ENCODE results near the gene GINS1. TPM values are rescaled to one million over a fixed set of nuclear protein-coding genes. Genes with fewer than 3 reads are reported as not detected.

The GINS1 gene
- total RNA-seq, result 10 to 100 TPM; 25.5 to 27.7 TPM

DNA sequence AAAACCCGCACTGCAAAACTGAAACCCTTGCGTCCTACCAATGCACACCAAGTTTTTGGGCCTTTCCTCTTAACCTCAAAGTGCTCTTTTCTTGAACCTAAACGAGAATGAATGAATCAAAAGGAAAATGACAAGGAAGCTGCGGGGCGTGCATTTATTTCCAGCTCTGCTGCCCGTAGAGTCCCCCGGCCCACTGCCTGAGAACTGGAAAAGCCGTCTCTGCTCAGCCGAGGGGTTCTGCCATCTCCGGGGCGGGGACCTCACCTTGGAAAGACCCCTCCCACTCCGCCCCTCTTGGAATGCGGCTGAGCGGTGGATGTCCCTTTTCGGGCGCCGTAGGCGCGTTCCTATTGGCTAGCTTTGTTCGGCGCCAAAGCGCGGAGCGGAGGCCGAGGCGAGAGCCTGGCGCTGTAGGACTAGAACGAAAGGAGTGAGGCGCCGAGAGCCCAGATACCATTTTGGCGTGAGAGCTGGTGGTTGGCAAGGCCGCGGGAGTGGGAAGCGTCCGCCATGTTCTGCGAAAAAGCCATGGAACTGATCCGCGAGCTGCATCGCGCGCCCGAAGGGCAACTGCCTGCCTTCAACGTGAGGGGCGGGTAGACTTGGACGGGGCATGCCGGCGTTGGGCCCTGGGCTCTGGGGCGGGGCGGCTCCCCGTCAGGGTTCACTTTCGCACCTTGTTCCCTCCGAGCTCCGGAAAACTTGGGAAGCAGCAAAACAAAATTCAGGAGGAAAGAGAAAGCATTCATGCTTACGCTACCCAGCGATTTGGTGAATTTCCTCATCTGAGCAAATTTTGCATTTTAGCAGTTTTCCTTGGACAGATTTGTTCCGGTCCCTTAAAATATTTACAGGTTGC is at the start of gene GINS1:
Gene GINS1 (plus strand): TSS at position 363 of the 859 bp plus-strand sequence. CDS start 148 bp downstream, at position 511.
- peaks cover 15% of the 10 kb centered on the region for H3K9me3 Mint-ChIP-seq
- no peaks in the 10 kb centered on the region for H3K27me3 Mint-ChIP-seq (ENCODE audit: low read depth)
- intact Hi-C loops (cut with micrococcal nuclease), result loop anchor here (1.0 to 10.0 kb wide), 10 partner anchors 16 to 1373 kb away; partner anchors contain the start of genes ACSS1, APMAP, CST7 and NANP
- H3K4me3 Mint-ChIP-seq, result peak within 1 kb of the TSS; percentile 92
- peaks cover 17% of the 10 kb centered on the region for H3K4me1 Mint-ChIP-seq (ENCODE audit: low read depth)
- CTCF ChIA-PET, result interaction anchor here (0.6 to 1.9 kb wide), 11 partner anchors 9 to 1329 kb away, joined by 3 to 11 read pairs (median 3); no protein-coding TSS in a partner anchor
- DNase-seq, result peak; percentile 92
- H3K27ac Mint-ChIP-seq, result peak within 1 kb of the TSS; percentile 91
- peaks cover 17% of the 10 kb centered on the region for H3K36me3 Mint-ChIP-seq (ENCODE audit: low read depth)

- Mint-ChIP-seq H3K4me3 (no peak overlapping the region), H3K9me3 (no peaks in the 10 kb centered on the region), H3K36me3 (ENCODE audit: low read depth) (peaks cover 3% of the 10 kb centered on the region), H3K27ac (no peak overlapping the region), H3K27me3 (ENCODE audit: low read depth) (no peaks in the 10 kb centered on the region), H3K4me1 (ENCODE audit: low read depth) (peaks cover 11% of the 10 kb centered on the region)
- intact Hi-C loops (cut with micrococcal nuclease), result no loop called here
- CTCF ChIA-PET, result no interaction called here
- DNase-seq, result no peak
Measured at GRCh38 chr20:25360631-25361286, 46.7 kb upstream of the GINS1 start.

DNA sequence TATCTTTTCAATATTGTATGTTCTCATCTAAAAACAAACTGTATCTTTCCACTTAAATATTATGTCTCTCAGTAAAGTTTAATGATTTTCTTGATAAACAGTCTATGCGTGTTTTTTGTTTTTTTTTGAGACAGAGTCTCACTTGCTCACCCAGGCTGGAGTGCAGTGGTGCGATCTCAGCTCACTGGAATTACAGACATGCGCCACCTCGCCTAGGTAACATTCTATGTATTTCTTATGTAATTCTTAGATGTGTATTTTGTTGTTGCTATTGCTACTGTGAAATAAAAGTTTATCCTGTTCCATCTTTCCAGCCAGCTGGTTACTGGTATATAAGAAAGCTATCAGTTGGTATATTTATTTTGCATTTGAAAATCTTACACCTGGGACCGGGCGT is 46.2 kb upstream of the GINS1 start:
- CTCF ChIA-PET, result no interaction called here
- no peak for DNase-seq
- Mint-ChIP-seq H3K27me3 (ENCODE audit: low read depth) (no peaks in the 10 kb centered on the region), H3K27ac (no peak overlapping the region), H3K4me1 (ENCODE audit: low read depth) (peaks cover 8% of the 10 kb centered on the region), H3K36me3 (ENCODE audit: low read depth) (peaks cover 3% of the 10 kb centered on the region), H3K9me3 (no peaks in the 10 kb centered on the region), H3K4me3 (no peak overlapping the region)
- intact Hi-C loops (cut with micrococcal nuclease), result no loop called here

DNA sequence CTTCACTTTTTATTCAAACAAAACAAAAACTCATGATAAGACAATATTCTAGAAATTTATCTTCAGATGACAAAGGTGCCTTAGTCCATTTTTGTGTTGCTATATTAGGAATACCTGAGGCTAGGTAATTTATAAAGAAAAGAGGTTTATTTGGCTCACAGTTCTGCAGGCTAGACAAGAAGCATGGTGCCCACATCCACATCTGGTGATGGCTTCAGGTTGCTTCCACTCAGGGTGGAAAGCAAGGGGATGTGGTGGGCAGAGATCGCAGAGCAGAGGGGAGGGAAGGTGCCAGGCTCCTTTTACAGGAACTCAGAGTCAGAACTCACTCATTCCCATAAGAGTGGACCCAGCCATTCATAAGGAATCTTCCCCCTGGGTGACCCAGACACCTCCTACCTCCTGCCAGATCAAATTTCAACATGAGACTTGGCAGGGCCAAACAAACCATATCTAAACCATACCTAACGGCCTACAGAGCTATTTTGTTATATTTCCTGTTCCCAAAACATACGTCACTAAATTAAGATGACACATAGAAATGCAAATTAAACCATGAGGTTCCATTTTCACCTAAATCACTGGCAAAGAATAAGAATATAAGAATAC is 43.2 kb upstream of the GINS1 start:
- Mint-ChIP-seq H3K27me3 (ENCODE audit: low read depth) (no peaks in the 10 kb centered on the region), H3K27ac (no peak overlapping the region), H3K4me1 (ENCODE audit: low read depth) (no peaks in the 10 kb centered on the region), H3K4me3 (no peak overlapping the region), H3K36me3 (ENCODE audit: low read depth) (peaks cover 10% of the 10 kb centered on the region), H3K9me3 (no peaks in the 10 kb centered on the region)
- CTCF ChIA-PET, result no interaction called here
- DNase-seq, result no peak
- intact Hi-C loops (cut with micrococcal nuclease), result no loop called here

GRCh38 chr20:25364879-25365699 is 42.4 kb upstream of the GINS1 start:
- CTCF ChIA-PET, result no interaction called here
- no peaks in the 10 kb centered on the region for H3K4me1 Mint-ChIP-seq (ENCODE audit: low read depth)
- no peaks in the 10 kb centered on the region for H3K27me3 Mint-ChIP-seq (ENCODE audit: low read depth)
- intact Hi-C loops (cut with micrococcal nuclease), result no loop called here
- H3K9me3 Mint-ChIP-seq, result no peaks in the 10 kb centered on the region
- H3K36me3 Mint-ChIP-seq (ENCODE audit: low read depth), result peaks cover 10% of the 10 kb centered on the region
- no peak for DNase-seq
- H3K4me3 Mint-ChIP-seq, result no peak overlapping the region
- no peak overlapping the region for H3K27ac Mint-ChIP-seq

DNA sequence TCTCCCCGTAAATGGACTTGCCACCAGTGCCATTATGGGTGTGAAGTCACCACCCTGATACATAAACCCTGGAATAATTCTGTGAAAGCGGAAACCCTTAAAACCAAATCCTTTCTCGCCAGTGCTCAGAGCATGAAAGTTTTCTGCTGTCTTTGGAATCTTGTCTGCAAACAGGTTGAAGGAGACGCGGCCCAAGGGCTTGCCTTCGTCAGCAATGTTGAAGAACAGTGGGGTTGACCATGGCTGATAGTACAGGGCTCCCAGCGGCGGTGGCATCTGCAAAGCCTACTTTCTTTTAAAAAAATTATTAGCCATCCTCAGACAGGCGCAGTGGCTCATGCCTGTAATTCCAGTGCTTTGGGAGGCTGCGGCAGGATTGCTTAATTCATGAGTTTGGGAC is 38.9 kb upstream of the GINS1 start:
- Mint-ChIP-seq H3K27ac (no peak overlapping the region), H3K4me1 (ENCODE audit: low read depth) (peaks cover 6% of the 10 kb centered on the region), H3K27me3 (ENCODE audit: low read depth) (no peaks in the 10 kb centered on the region)

GRCh38 chr20:25368976-25369375 is 38.5 kb upstream of the GINS1 start:
- Mint-ChIP-seq H3K27ac (no peak overlapping the region), H3K9me3 (no peaks in the 10 kb centered on the region), H3K27me3 (ENCODE audit: low read depth) (no peaks in the 10 kb centered on the region), H3K4me3 (no peak overlapping the region), H3K4me1 (ENCODE audit: low read depth) (peaks cover 6% of the 10 kb centered on the region), H3K36me3 (ENCODE audit: low read depth) (peaks cover 15% of the 10 kb centered on the region)
- CTCF ChIA-PET, result interaction anchor here (1.1 kb wide), 1 partner anchor 58 kb away, joined by 3 read pairs; no protein-coding TSS in a partner anchor
- no peak for DNase-seq
- intact Hi-C loops (cut with micrococcal nuclease), result no loop called here

More for the DNA sequence above, 38.9 kb upstream of the GINS1 start:
- intact Hi-C loops (cut with micrococcal nuclease), result no loop called here
- no peak for DNase-seq
- H3K9me3 Mint-ChIP-seq, result no peaks in the 10 kb centered on the region
- no peak overlapping the region for H3K4me3 Mint-ChIP-seq
- CTCF ChIA-PET, result no interaction called here
- H3K36me3 Mint-ChIP-seq (ENCODE audit: low read depth), result peaks cover 14% of the 10 kb centered on the region

GRCh38 chr20:25369529-25369928 is 37.9 kb upstream of the GINS1 start:
- Mint-ChIP-seq H3K27me3 (ENCODE audit: low read depth) (no peaks in the 10 kb centered on the region), H3K27ac (no peak overlapping the region), H3K9me3 (no peaks in the 10 kb centered on the region), H3K4me3 (no peak overlapping the region), H3K4me1 (ENCODE audit: low read depth) (peaks cover 6% of the 10 kb centered on the region), H3K36me3 (ENCODE audit: low read depth) (peaks cover 16% of the 10 kb centered on the region)
- CTCF ChIA-PET, result interaction anchor here (1.1 kb wide), 1 partner anchor 58 kb away, joined by 3 read pairs; no protein-coding TSS in a partner anchor
- no peak for DNase-seq
- intact Hi-C loops (cut with micrococcal nuclease), result no loop called here

- peaks cover 18% of the 10 kb centered on the region for H3K36me3 Mint-ChIP-seq (ENCODE audit: low read depth)
Measured at GRCh38 chr20:25369971-25370370, 37.5 kb upstream of the GINS1 start.

DNA sequence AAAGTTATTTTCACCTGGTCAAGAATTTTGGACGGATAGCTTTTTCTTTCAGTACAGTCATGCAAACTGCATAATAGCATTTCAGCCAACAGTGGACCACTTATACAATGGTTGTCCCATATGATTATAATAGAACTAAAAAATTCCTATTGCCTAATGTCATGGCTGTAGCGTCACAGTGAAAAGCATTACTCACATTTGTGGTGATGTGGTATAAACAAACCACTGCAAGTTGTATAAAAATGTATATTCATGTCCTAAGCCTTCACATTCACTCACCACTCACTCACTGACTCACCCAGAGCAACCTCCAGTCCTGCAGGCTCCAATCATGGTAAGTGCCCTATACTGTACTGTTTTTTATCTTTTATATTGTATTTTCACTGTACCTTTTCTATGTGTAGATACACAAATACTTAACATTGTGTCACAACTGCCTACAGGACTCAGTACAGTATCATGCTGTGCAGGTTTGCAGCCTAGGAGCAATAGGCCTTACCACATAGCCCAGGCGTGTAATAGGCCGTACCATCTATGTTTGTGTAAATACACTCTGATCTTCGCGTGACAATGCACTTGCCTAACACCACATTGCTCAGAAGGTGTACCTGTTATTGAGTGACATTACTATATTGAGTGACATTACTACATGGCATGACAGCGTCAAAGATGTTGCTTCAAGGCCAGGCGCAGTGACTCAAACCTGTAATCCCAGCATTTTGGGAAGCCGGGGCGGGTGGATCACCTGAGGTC is 34.7 kb upstream of the GINS1 start:
- CTCF ChIA-PET, result no interaction called here
- Mint-ChIP-seq H3K36me3 (ENCODE audit: low read depth) (peaks cover 21% of the 10 kb centered on the region), H3K27me3 (ENCODE audit: low read depth) (no peaks in the 10 kb centered on the region), H3K4me1 (ENCODE audit: low read depth) (peaks cover 9% of the 10 kb centered on the region), H3K27ac (no peak overlapping the region), H3K9me3 (no peaks in the 10 kb centered on the region), H3K4me3 (no peak overlapping the region)
- DNase-seq, result no peak
- intact Hi-C loops (cut with micrococcal nuclease), result no loop called here

More at GRCh38 chr20:25369971-25370370, 37.5 kb upstream of the GINS1 start:
- H3K9me3 Mint-ChIP-seq, result no peaks in the 10 kb centered on the region
- H3K4me3 Mint-ChIP-seq, result no peak overlapping the region
- no peak overlapping the region for H3K27ac Mint-ChIP-seq
- no peaks in the 10 kb centered on the region for H3K27me3 Mint-ChIP-seq (ENCODE audit: low read depth)
- no peak for DNase-seq
- intact Hi-C loops (cut with micrococcal nuclease), result no loop called here
- CTCF ChIA-PET, result interaction anchor here (1.1 kb wide), 1 partner anchor 59 kb away, joined by 3 read pairs; no protein-coding TSS in a partner anchor
- H3K4me1 Mint-ChIP-seq (ENCODE audit: low read depth), result peaks cover 6% of the 10 kb centered on the region

GRCh38 chr20:25374842-25375241 is 32.6 kb upstream of the GINS1 start:
- peaks cover 14% of the 10 kb centered on the region for H3K36me3 Mint-ChIP-seq (ENCODE audit: low read depth)
- DNase-seq, result no peak
- CTCF ChIA-PET, result no interaction called here
- H3K27ac Mint-ChIP-seq, result no peak overlapping the region
- intact Hi-C loops (cut with micrococcal nuclease), result no loop called here
- H3K27me3 Mint-ChIP-seq (ENCODE audit: low read depth), result no peaks in the 10 kb centered on the region
- no peaks in the 10 kb centered on the region for H3K9me3 Mint-ChIP-seq
- no peak overlapping the region for H3K4me3 Mint-ChIP-seq
- peaks cover 9% of the 10 kb centered on the region for H3K4me1 Mint-ChIP-seq (ENCODE audit: low read depth)
